Transverse colon (tissue), 4 donors: ENCODE results near the gene HDGFL3. TPM values are rescaled to one million over a fixed set of nuclear protein-coding genes. Genes with fewer than 3 reads are reported as not detected.

Experiments
- DNase-seq: peaks from one replicate; pipeline ENCODE4 v3.0.0-alpha.2; 2019
- H3K27ac ChIP-seq, 4 donors: fragments of 200-600 bp; sonication (generic); 2 replicates each; pipeline ENCODE4 v1.5.1; 2016 to 2018; ENCODE audit warnings: inconsistent platforms in 4 of 4
- H3K27me3 ChIP-seq: fragments of 200-600 bp; sonication (generic); 2 replicates; pipeline ENCODE4 v1.5.1; 2017; ENCODE audit warnings: inconsistent platforms
- H3K36me3 ChIP-seq, 4 donors: fragments of 200-600 bp; sonication (generic); 2 replicates each; pipeline ENCODE4 v1.5.1; 2017 to 2019; ENCODE audit warnings: inconsistent platforms in 4 of 4
- H3K4me1 ChIP-seq, 4 donors: fragments of 200-600 bp; sonication (generic); 2 replicates each; pipeline ENCODE4 v1.5.1; 2017 to 2020; ENCODE audit warnings: inconsistent platforms in 4 of 4
- H3K4me3 ChIP-seq, 4 donors: fragments of 200-600 bp; sonication (generic); 1 replicate in 1 of 4; 2 replicates in 3 of 4; pipeline versions ENCODE4 v1.5.1 to v1.6.1; 2017 to 2019; ENCODE audit warnings: inconsistent platforms in 4 of 4
- H3K9me3 ChIP-seq, 2 donors: fragments of 200-600 bp; sonication (generic); 2 replicates each; pipeline ENCODE4 v1.5.1; 2017 to 2019; ENCODE audit warnings: inconsistent platforms in 2 of 2
- EP300 ChIP-seq: sonication (generic); formaldehyde crosslinking; IDR thresholded peaks from one replicate; pipeline ENCODE4 v1.6.1; 2017; ENCODE audit warnings: antibody characterized with exemption, low read depth
- POLR2A ChIP-seq: fragments of 450-650 bp; IDR thresholded peaks from one replicate; pipeline ENCODE4 v1.6.1; 2016; ENCODE audit warnings: antibody characterized with exemption, mild to moderate bottlenecking, moderate library complexity
- POLR2AphosphoS5 ChIP-seq, 3 donors: sonication (generic); formaldehyde crosslinking; IDR thresholded peaks; one replicate each; pipeline ENCODE4 v1.6.1; 2016; ENCODE audit warnings: antibody characterized with exemption in 3 of 3
- WGBS, 2 donors: methylation state at CpG; one replicate each; pipeline ENCODE4 v1.1.5; 2018; ENCODE audit warnings: low coverage in 1 of 2; 5-methylcytosine and 5-hydroxymethylcytosine counted together
- in situ Hi-C, 4 donors: fragments of 200-750 bp; cut with MboI; loops; one replicate each; pipeline versions ENCODE4 v1.15.0 to v1.15.1; 2017; ENCODE audit warnings: low sequenced_read_pairs in 3 of 4, low pct_ligation_motif_present in 1 of 4, low pct_unique_long_range_greater_than_20kb in 1 of 4
- intact Hi-C: fragments of 100-400 bp; cut with DNase I; formaldehyde crosslinking; loops from one replicate; pipeline ENCODE4 v1.15.1; 2023; ENCODE audit warnings: low total_unique reads
- total RNA-seq, 4 donors: library from RNA; depleted of rRNA; stranded (reverse); fragments of >200 nt; gene quantifications; one replicate each; pipeline ENCODE4 v1.1.0, GENCODE V29; 2016
- TF ChIP-seq, protein P1 (sequence below), 5 experiments: fragments of 200-600 bp in 3 of 5; fragments of 450-650 bp in 2 of 5; sonication (generic) in 3 of 5; IDR thresholded peaks; 1 replicate in 2 of 5; 2 replicates in 3 of 5; pipeline ENCODE4 v1.5.1; 2016 to 2017; ENCODE audit warnings: antibody characterized with exemption in 5 of 5, inconsistent platforms in 3 of 5, mild to moderate bottlenecking in 2 of 5, moderate library complexity in 1 of 5

The HDGFL3 gene
- total RNA-seq, 4 donors from 2014 or later = 2.6 to 16.5 (median 5.2) TPM

GRCh38 chr15:83200162-83200561 lies 7.5 kb downstream of the HDGFL3 start:
- Histone ChIP-seq H3K4me1 (peaks cover 0 to 24% (median 0%) of the 10 kb centered on the region in 4 donors), H3K27ac (no peak overlapping the region), H3K9me3 (no peaks in the 10 kb centered on the region), H3K27me3 (no peaks in the 10 kb centered on the region), H3K36me3 (no peaks in the 10 kb centered on the region), H3K4me3 (no peak overlapping the region)
- TF ChIP-seq POLR2AphosphoS5 (IDR thresholded peaks at IDR 0.05) = no peak
- TF ChIP-seq, protein P1, sequence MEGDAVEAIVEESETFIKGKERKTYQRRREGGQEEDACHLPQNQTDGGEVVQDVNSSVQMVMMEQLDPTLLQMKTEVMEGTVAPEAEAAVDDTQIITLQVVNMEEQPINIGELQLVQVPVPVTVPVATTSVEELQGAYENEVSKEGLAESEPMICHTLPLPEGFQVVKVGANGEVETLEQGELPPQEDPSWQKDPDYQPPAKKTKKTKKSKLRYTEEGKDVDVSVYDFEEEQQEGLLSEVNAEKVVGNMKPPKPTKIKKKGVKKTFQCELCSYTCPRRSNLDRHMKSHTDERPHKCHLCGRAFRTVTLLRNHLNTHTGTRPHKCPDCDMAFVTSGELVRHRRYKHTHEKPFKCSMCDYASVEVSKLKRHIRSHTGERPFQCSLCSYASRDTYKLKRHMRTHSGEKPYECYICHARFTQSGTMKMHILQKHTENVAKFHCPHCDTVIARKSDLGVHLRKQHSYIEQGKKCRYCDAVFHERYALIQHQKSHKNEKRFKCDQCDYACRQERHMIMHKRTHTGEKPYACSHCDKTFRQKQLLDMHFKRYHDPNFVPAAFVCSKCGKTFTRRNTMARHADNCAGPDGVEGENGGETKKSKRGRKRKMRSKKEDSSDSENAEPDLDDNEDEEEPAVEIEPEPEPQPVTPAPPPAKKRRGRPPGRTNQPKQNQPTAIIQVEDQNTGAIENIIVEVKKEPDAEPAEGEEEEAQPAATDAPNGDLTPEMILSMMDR (IDR thresholded peaks at IDR 0.05) = no peak
- WGBS, 2 donors = 86% methylated on average over 7 of the region's 7 CpGs
- in situ Hi-C loops = no loop called here
- intact Hi-C loops = no loop called here
- no peak for DNase-seq

DNA sequence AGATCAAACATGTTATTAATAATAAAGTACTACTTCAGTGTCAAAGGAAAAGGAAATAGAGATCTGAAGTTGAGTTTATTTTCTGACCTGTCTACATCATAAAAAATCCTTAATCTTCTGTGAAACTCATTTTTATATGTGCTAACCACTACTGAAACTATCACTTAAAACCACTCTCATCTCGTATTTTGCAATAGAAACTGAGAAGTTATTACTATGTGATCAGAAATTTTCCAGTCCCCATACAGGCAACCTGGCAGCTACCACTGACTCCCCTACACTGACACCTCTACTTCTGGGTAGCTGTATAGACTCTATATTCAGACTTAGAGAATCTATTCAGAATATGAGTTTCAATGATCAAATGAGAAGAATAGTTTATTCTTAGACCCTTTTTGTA lies 8.3 kb downstream of the HDGFL3 start:
- intact Hi-C loops = no loop called here
- TF ChIP-seq, protein P1 (IDR thresholded peaks at IDR 0.05) = no peak
- TF ChIP-seq EP300 = no peak
- TF ChIP-seq POLR2AphosphoS5 (IDR thresholded peaks at IDR 0.05) = no peak
- TF ChIP-seq POLR2A = no peak
- in situ Hi-C loops = no loop called here
- H3K4me1 ChIP-seq = peaks cover 0 to 18% (median 0%) of the 10 kb centered on the region in 4 donors
- no peaks in the 10 kb centered on the region for H3K36me3 ChIP-seq
- H3K27me3 ChIP-seq = no peaks in the 10 kb centered on the region
- no peaks in the 10 kb centered on the region for H3K9me3 ChIP-seq
- DNase-seq = no peak
- H3K4me3 ChIP-seq = no peak overlapping the region
- 50 to 67% methylated on average over 1 of the region's 1 CpG for WGBS, 2 donors
- H3K27ac ChIP-seq = no peak overlapping the region

DNA sequence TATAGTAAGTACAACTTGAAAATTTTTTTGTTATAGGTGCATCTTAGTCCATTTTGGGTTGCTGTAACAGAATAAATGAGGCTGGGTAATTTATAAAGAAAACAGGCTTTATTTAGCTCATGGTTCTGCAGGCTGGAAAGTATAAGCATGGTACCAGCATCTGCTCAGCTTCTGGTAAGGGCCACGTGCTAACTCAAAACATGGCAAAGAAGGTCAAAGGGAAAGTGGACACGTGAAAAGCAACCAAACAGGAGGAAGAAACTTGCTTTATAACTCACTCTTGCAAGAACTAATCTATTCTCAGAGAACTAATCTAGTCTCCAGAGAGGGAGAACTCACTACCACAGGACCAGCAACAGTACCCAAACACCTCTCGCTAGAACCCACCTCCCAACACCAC lies 9.1 kb downstream of the HDGFL3 start:
- no peak for DNase-seq
- Histone ChIP-seq H3K9me3 (no peaks in the 10 kb centered on the region), H3K4me3 (no peak overlapping the region), H3K27ac (no peak overlapping the region), H3K4me1 (peaks cover 0 to 11% (median 0%) of the 10 kb centered on the region in 4 donors), H3K36me3 (no peaks in the 10 kb centered on the region), H3K27me3 (no peaks in the 10 kb centered on the region)
- 43 to 68% methylated on average over 3 of the region's 3 CpGs for WGBS, 2 donors
- in situ Hi-C loops (no loop called here), intact Hi-C loops (no loop called here)
- TF ChIP-seq POLR2A = no peak

DNA sequence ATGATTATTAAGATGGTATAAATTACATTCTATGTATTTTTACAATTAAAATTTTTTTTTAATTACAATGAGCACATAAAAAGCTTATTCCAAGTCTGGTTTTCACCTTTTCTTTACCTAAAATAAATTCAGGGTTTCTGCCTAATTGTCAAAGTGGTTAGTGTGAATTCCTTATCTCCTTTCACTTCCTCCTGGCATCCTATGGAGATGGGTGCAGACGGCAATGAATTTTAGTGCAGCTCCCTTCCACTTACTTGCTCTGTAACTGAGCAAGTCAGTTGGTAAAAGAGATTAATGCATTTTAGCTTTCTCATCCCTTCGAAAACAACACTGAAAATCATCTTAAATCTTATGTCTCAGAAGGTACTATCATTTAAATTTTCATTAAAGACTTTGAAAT lies 13.1 kb downstream of the HDGFL3 start:
- Histone ChIP-seq H3K27me3 (no peaks in the 10 kb centered on the region), H3K27ac (no peak overlapping the region), H3K36me3 (no peaks in the 10 kb centered on the region), H3K9me3 (no peaks in the 10 kb centered on the region), H3K4me3 (no peak overlapping the region), H3K4me1 (peaks cover 0 to 5% (median 0%) of the 10 kb centered on the region in 4 donors)
- DNase-seq = no peak
- 80 to 82% methylated on average over 2 of the region's 2 CpGs for WGBS, 2 donors
- in situ Hi-C loops = no loop called here
- intact Hi-C loops = no loop called here
- TF ChIP-seq, protein P1 (IDR thresholded peaks at IDR 0.05) = no peak
- TF ChIP-seq POLR2A (no peak), EP300 (no peak), POLR2AphosphoS5 (IDR thresholded peaks at IDR 0.05) (no peak)

DNA sequence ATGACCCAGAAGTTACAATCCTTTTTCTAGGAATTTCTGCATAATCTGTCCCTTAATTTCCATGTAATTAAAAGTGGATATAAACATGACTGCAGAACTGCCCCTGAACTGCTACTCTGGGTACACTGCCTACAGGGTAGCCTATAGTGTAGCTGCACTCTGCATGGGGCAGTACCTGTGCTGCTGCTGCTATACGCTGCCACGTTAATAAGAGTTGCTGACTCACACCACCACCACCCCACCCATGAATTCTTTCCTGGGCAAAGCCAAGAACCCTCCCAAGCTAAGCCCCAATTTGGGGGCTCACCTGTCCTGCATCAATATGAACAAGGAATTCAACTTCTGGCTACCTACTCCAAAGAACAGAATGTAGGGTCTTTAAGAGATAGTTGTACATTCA lies 13.9 kb downstream of the HDGFL3 start:
- no peak overlapping the region for H3K27ac ChIP-seq
- no peaks in the 10 kb centered on the region for H3K9me3 ChIP-seq
- intact Hi-C loops (no loop called here), in situ Hi-C loops (no loop called here)
- H3K4me3 ChIP-seq = no peak overlapping the region
- no peak for DNase-seq
- no peaks in the 10 kb centered on the region for H3K27me3 ChIP-seq
- TF ChIP-seq, protein P1 (IDR thresholded peaks at IDR 0.05) = no peak
- 76 to 80% methylated on average over 1 to 2 of the region's 2 CpGs for WGBS, 2 donors
- H3K36me3 ChIP-seq = no peaks in the 10 kb centered on the region
- peaks cover 0 to 5% (median 0%) of the 10 kb centered on the region in 4 donors for H3K4me1 ChIP-seq
